K562 (cell line): ENCODE measurements around the gene MYL9. TPM values are rescaled to one million over a fixed set of nuclear protein-coding genes. Genes with fewer than 3 reads are reported as not detected.

Experiments
- CBX5 ChIP-seq: IDR thresholded peaks from 2 replicates; pipeline ENCODE4 v1.6.1; 2014; ENCODE audit warnings: low read depth, borderline replicate concordance
- CHD1 ChIP-seq: fragments of 200-600 bp; sonication (generic); IDR thresholded peaks from one replicate; pipeline ENCODE4 v1.6.1; 2012; ENCODE audit warnings: mild to moderate bottlenecking, moderate library complexity, low read length, inconsistent platforms
- FOS ChIP-seq: IDR thresholded peaks from 3 replicates; pipeline ENCODE4 v1.6.1; 2011; ENCODE audit not compliant: insufficient read length; ENCODE audit errors: extremely low read depth
- FOXM1 ChIP-seq, 2 experiments: fragments of 450-650 bp in 1 of 2; sonication (generic) in 1 of 2; formaldehyde crosslinking in 1 of 2; IDR thresholded peaks; 2 replicates each; pipeline versions ENCODE4 v1.6.1 to v1.9.0; 2017 to 2022; ENCODE audit warnings: low read depth in 2 of 2, mild to moderate bottlenecking in 2 of 2, missing genetic modification reagents in 1 of 2, moderate library complexity in 1 of 2
- MAFG ChIP-seq: fragments of 450-650 bp; conservative IDR thresholded peaks from 2 replicates; pipeline ENCODE4 v1.6.1; 2016; ENCODE audit warnings: missing genetic modification characterization, missing compliant biosample characterization
- NONO ChIP-seq, 2 experiments: fragments of 200-400 bp in 1 of 2; fragments of 450-650 bp in 1 of 2; formaldehyde crosslinking in 1 of 2; IDR thresholded peaks; 2 replicates each; pipeline ENCODE4 v1.6.1; 2017; ENCODE audit warnings: low read depth in 2 of 2, mild to moderate bottlenecking in 2 of 2, moderate library complexity in 2 of 2, low read length in 1 of 2
- POLR2AphosphoS2 ChIP-seq: IDR thresholded peaks from 2 replicates; pipeline ENCODE4 v1.6.1; 2012; ENCODE audit warnings: low read length, improper control_type of control experiment
- RAD21 ChIP-seq, 2 experiments: fragments of 250-450 bp in 1 of 2; fragments of 450-650 bp in 1 of 2; sonication (Bioruptor Pico) in 1 of 2; formaldehyde crosslinking in 1 of 2; IDR thresholded peaks in 1 of 2; conservative IDR thresholded peaks in 1 of 2; 2 replicates each; pipeline versions ENCODE4 v1.4.0 to v1.8.0; 2020 to 2022; ENCODE audit warnings: mild to moderate bottlenecking in 2 of 2, moderate library complexity in 1 of 2
- RFX5 ChIP-seq: IDR thresholded peaks from 2 replicates; pipeline ENCODE4 v1.6.1; 2011; ENCODE audit warnings: low read depth, mild to moderate bottlenecking, improper control_type of control experiment, low read length
- RUNX1 ChIP-seq: sonication (generic); IDR thresholded peaks from 2 replicates; pipeline ENCODE4 v1.6.1; 2016; ENCODE audit warnings: antibody characterized with exemption, low read depth
- STAG1 ChIP-seq: sonication (generic); formaldehyde crosslinking; IDR thresholded peaks from 2 replicates; pipeline ENCODE4 v1.5.0; 2020; ENCODE audit warnings: missing genetic modification reagents, borderline replicate concordance
- SUPT5H ChIP-seq: fragments of 450-650 bp; IDR thresholded peaks from 2 replicates; pipeline ENCODE4 v1.6.1; 2016
- ZNF263 ChIP-seq: sonication (generic); formaldehyde crosslinking; IDR thresholded peaks from 2 replicates; pipeline ENCODE4 v1.8.0; 2022; ENCODE audit warnings: mild to moderate bottlenecking, missing genetic modification reagents, borderline replicate concordance
- ZNF311 ChIP-seq: fragments of 250-450 bp; sonication (Bioruptor Pico); IDR thresholded peaks from 2 replicates; pipeline ENCODE4 v1.4.0; 2020; ENCODE audit warnings: mild to moderate bottlenecking, moderate library complexity
- ZNF830 ChIP-seq: fragments of 250-450 bp; sonication (Bioruptor Pico); IDR thresholded peaks from 2 replicates; pipeline ENCODE4 v1.5.0; 2021; ENCODE audit warnings: mild to moderate bottlenecking
- polyA plus RNA-seq, 8 experiments: library from polyadenylated mRNA; depleted of rRNA in 4 of 8; stranded (reverse) in 5 of 8; unstranded in 3 of 8; fragments of >200 nt; fragmentation: Nextera tagmentation in 2 of 8; fragmentation: Illumina TruSeq in 1 of 8; extraction: Ambion mirVana in 2 of 8; extraction: Trizol in 1 of 8; gene quantifications; 2 replicates each; pipeline versions ENCODE4 v1.2.1 to v1.2.3, GENCODE V29; 2011 to 2014; ENCODE audit warnings: inconsistent platforms in 1 of 8, missing spikeins in 1 of 8
- total RNA-seq, 7 experiments: library from RNA; depleted of rRNA in 6 of 7; stranded (reverse); fragments of >200 nt in 6 of 7; fragmentation: Illumina TruSeq in 2 of 7; extraction: Trizol in 2 of 7; gene quantifications; 2 replicates each; pipeline versions ENCODE4 v1.2.1 to v1.2.3, GENCODE V29; 2011 to 2021; ENCODE audit warnings: low replicate concordance in 1 of 7

Gene MYL9
- total and polyA plus RNA-seq, 9 of the 15 experiments (the other 6 are each of a cell fraction or from before 2014, with no cell fraction given): 0.11 to 3.2 (median 0.81) TPM; not detected in 1

DNA sequence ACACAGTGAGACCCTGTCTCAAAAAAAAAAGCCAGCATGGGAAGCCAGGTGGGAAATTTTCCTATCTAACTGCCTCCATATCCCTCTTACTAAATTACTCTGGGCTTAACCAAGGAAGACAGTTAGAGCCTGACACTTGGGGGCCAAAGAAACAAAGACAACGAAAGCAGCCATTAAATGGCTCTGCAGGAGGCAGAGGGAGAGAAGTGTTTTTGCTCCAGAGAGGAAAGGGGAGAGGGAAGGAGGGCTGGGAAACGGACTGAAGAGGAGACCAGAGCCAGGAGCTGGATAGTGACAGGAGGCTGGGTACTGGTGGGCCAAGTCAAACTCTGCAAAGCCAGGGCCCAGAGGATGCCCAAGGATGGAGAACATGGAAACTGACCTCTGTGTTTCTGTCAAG, 21.4 kb downstream of the MYL9 start (continued):
- no peak for TF ChIP-seq SUPT5H
- no peak for TF ChIP-seq STAG1 (CRISPR knock-in tag)
- TF ChIP-seq NONO (IDR thresholded peaks at IDR 0.05; ENCODE audit: low read depth in 2 of 2, low read length in 1 of 2): no peak
- no peak for TF ChIP-seq ZNF263 (CRISPR knock-in tag)
- TF ChIP-seq RUNX1: no peak
- TF ChIP-seq FOS: no peak
- no peak for TF ChIP-seq ZNF311 (CRISPR knock-in tag)
- TF ChIP-seq ZNF830 (CRISPR knock-in tag): no peak
- no peak for TF ChIP-seq CBX5
- TF ChIP-seq FOXM1 (IDR thresholded peaks at IDR 0.05; ENCODE audit: low read depth): no peak
- TF ChIP-seq FOXM1 (CRISPR knock-in tag; IDR thresholded peaks at IDR 0.05; ENCODE audit: low read depth): no peak
- TF ChIP-seq RFX5: no peak
- no peak for TF ChIP-seq POLR2AphosphoS2
- no peak for TF ChIP-seq MAFG (tag)
- TF ChIP-seq RAD21 (CRISPR knock-in tag; conservative IDR thresholded peaks at IDR 0.05 in 1 of 2, IDR thresholded peaks at IDR 0.05 in 1 of 2): no peak
- no peak for TF ChIP-seq CHD1
- TF ChIP-seq, all 486 proteins: peak for 0
